HG03469 (cell line): ENCODE data around the gene ASB13.
"Not testable (repeated sequence)": the region's sequence is repeated elsewhere in the genome, so short reads cannot be mapped to it uniquely, and the experiment has no call there.

Experiments
- ATAC-seq: cut with Tn5 transposase; IDR thresholded peaks from one replicate; pipeline ENCODE4 v1.9.1; 2021; ENCODE audit warnings: mild to moderate bottlenecking, moderate library complexity, moderate number of reproducible peaks; ENCODE audit not compliant: unreplicated experiment

The ASB13 gene

GRCh38 chr10:5608608-5609220 lies 57.7 kb downstream of the ASB13 start:
- ATAC-seq, result no peak

- no peak for ATAC-seq
Observed at GRCh38 chr10:5607594-5607993, 58.8 kb downstream of the ASB13 start.

- no peak for ATAC-seq
Observed at GRCh38 chr10:5606864-5607263, 59.5 kb downstream of the ASB13 start.

GRCh38 chr10:5606321-5606720 lies 60.1 kb downstream of the ASB13 start:
- ATAC-seq, result no peak

GRCh38 chr10:5604961-5605360 lies 61.4 kb downstream of the ASB13 start:
- ATAC-seq, result no peak

GRCh38 chr10:5604236-5604925 lies 62.0 kb downstream of the ASB13 start:
- no peak for ATAC-seq

GRCh38 chr10:5603848-5604170 lies 62.6 kb downstream of the ASB13 start:
- no peak for ATAC-seq

- ATAC-seq, result no peak
Observed at GRCh38 chr10:5603091-5603847, 63.1 kb downstream of the ASB13 start.

GRCh38 chr10:5601826-5602495 lies 64.4 kb downstream of the ASB13 start:
- no peak for ATAC-seq

GRCh38 chr10:5600908-5601307 lies 65.5 kb downstream of the ASB13 start:
- no peak for ATAC-seq

GRCh38 chr10:5599613-5600520 lies 66.5 kb downstream of the ASB13 start:
- no peak for ATAC-seq

- ATAC-seq, result no peak
Observed at GRCh38 chr10:5598085-5598690, 68.2 kb downstream of the ASB13 start.

- ATAC-seq, result no peak
Observed at GRCh38 chr10:5596611-5597341, 69.6 kb downstream of the ASB13 start.

GRCh38 chr10:5595994-5596471 lies 70.4 kb downstream of the ASB13 start:
- ATAC-seq, result no peak

GRCh38 chr10:5595591-5595990 lies 70.8 kb downstream of the ASB13 start:
- ATAC-seq, result no peak

- ATAC-seq, result no peak
Observed at GRCh38 chr10:5595095-5595494, 71.3 kb downstream of the ASB13 start.

GRCh38 chr10:5594271-5595049 lies 71.9 kb downstream of the ASB13 start:
- ATAC-seq, result no peak

- ATAC-seq, result not testable (repeated sequence)
Observed at GRCh38 chr10:5593347-5593746, 73.0 kb downstream of the ASB13 start.

- ATAC-seq, result no peak
Observed at GRCh38 chr10:5592070-5592469, 74.3 kb downstream of the ASB13 start.
